Calu3 (cell line): ENCODE measurements around the gene PCK1. TPM values are rescaled to one million over a fixed set of nuclear protein-coding genes. Genes with fewer than 3 reads are reported as not detected.

Source experiments
- BruUV-seq: library from RNA; stranded (reverse); fragments of 400-500 nt; replicated peaks from 2 replicates; lab custom pipeline; 2021; lab: Mats Ljungman, UMichigan
- CTCF ChIA-PET: fragments of 300-600 bp; sonication (Branson Sonifier 250); formaldehyde crosslinking; loops from one replicate; lab custom pipeline; 2022; ENCODE audit warnings: antibody characterized with exemption; lab: Charles Lee
- DNase-seq: peaks from one replicate; pipeline ENCODE4 v3.0.0; 2022
- H3K27ac Mint-ChIP-seq: one replicate; pipeline ENCODE4 v1.8.0; 2022; ENCODE audit warnings: mixed read lengths; ENCODE audit not compliant: unreplicated experiment
- H3K27me3 Mint-ChIP-seq: one replicate; pipeline ENCODE4 v1.8.0; 2022; ENCODE audit warnings: mixed read lengths; ENCODE audit not compliant: unreplicated experiment
- H3K36me3 Mint-ChIP-seq: one replicate; pipeline ENCODE4 v1.8.0; 2022; ENCODE audit warnings: mild to moderate bottlenecking, moderate library complexity, mixed read lengths; ENCODE audit not compliant: insufficient read depth, unreplicated experiment
- H3K4me1 Mint-ChIP-seq: one replicate; pipeline ENCODE4 v1.8.0; 2022; ENCODE audit warnings: mild to moderate bottlenecking, low read depth, mixed read lengths; ENCODE audit not compliant: unreplicated experiment
- H3K4me3 Mint-ChIP-seq: one replicate; pipeline ENCODE4 v1.8.0; 2022; ENCODE audit warnings: mild to moderate bottlenecking, low read depth, moderate library complexity, mixed read lengths; ENCODE audit not compliant: unreplicated experiment
- H3K9me3 Mint-ChIP-seq: one replicate; pipeline ENCODE4 v1.8.0; 2022; ENCODE audit warnings: low read depth, mixed read lengths; ENCODE audit not compliant: unreplicated experiment
- intact Hi-C: fragments of 100-400 bp; cut with micrococcal nuclease; formaldehyde crosslinking; loops from one replicate; pipeline ENCODE4 v1.10.0; 2022; ENCODE audit not compliant: unreplicated experiment
- total RNA-seq: library from RNA; stranded (reverse); gene quantifications from 2 replicates; pipeline ENCODE4 v1.2.3, GENCODE V29; 2022
- TF ChIP-seq, protein P1 (sequence below): fragments of 200-600 bp; IDR thresholded peaks from one replicate; pipeline ENCODE4 v1.8.0; 2022; ENCODE audit warnings: antibody characterized with exemption; ENCODE audit not compliant: unreplicated experiment

Gene PCK1
- total RNA-seq, 1 experiment from 2014 or later: 0.19 TPM

GRCh38 chr20:57540890-57541580 lies 19.9 kb upstream of the PCK1 start:
- no peak for DNase-seq
- CTCF ChIA-PET: interaction anchor here (1.0 kb wide), 1 partner anchor 8 kb away, joined by 3 read pairs; no protein-coding TSS in a partner anchor
- intact Hi-C loops: loop anchor here (10.0 kb wide), 1 partner anchor 1894 kb away; no protein-coding TSS in a partner anchor
- peaks cover 5% of the 10 kb centered on the region for H3K9me3 Mint-ChIP-seq
- H3K27me3 Mint-ChIP-seq: peaks cover 96% of the 10 kb centered on the region
- no peak overlapping the region for H3K27ac Mint-ChIP-seq
- no peak overlapping the region for H3K4me3 Mint-ChIP-seq
- TF ChIP-seq, protein P1, sequence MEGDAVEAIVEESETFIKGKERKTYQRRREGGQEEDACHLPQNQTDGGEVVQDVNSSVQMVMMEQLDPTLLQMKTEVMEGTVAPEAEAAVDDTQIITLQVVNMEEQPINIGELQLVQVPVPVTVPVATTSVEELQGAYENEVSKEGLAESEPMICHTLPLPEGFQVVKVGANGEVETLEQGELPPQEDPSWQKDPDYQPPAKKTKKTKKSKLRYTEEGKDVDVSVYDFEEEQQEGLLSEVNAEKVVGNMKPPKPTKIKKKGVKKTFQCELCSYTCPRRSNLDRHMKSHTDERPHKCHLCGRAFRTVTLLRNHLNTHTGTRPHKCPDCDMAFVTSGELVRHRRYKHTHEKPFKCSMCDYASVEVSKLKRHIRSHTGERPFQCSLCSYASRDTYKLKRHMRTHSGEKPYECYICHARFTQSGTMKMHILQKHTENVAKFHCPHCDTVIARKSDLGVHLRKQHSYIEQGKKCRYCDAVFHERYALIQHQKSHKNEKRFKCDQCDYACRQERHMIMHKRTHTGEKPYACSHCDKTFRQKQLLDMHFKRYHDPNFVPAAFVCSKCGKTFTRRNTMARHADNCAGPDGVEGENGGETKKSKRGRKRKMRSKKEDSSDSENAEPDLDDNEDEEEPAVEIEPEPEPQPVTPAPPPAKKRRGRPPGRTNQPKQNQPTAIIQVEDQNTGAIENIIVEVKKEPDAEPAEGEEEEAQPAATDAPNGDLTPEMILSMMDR: no peak
- no TSS peak for BruUV-seq
- H3K4me1 Mint-ChIP-seq: no peaks in the 10 kb centered on the region
- no peaks in the 10 kb centered on the region for H3K36me3 Mint-ChIP-seq

- intact Hi-C loops: loop anchor here (10.0 kb wide), 1 partner anchor 1891 kb away; no protein-coding TSS in a partner anchor
- peaks cover 93% of the 10 kb centered on the region for H3K27me3 Mint-ChIP-seq
- CTCF ChIA-PET: no interaction called here
- no peaks in the 10 kb centered on the region for H3K36me3 Mint-ChIP-seq
- H3K4me3 Mint-ChIP-seq: no peak overlapping the region
- no TSS peak for BruUV-seq
- peaks cover 2% of the 10 kb centered on the region for H3K9me3 Mint-ChIP-seq
- TF ChIP-seq, protein P1: no peak
- no peaks in the 10 kb centered on the region for H3K4me1 Mint-ChIP-seq
- no peak overlapping the region for H3K27ac Mint-ChIP-seq
- DNase-seq: no peak
Observed at GRCh38 chr20:57543754-57544153, 17.2 kb upstream of the PCK1 start.

GRCh38 chr20:57544838-57545564 lies 15.9 kb upstream of the PCK1 start:
- no TSS peak for BruUV-seq
- Mint-ChIP-seq H3K4me1 (no peaks in the 10 kb centered on the region), H3K27ac (no peak overlapping the region), H3K36me3 (no peaks in the 10 kb centered on the region), H3K27me3 (peaks cover 92% of the 10 kb centered on the region), H3K9me3 (no peaks in the 10 kb centered on the region), H3K4me3 (no peak overlapping the region)
- intact Hi-C loops: loop anchor here (10.0 kb wide), 1 partner anchor 1890 kb away; no protein-coding TSS in a partner anchor
- CTCF ChIA-PET: no interaction called here
- no peak for DNase-seq
- TF ChIP-seq, protein P1: no peak

- H3K4me3 Mint-ChIP-seq: no peak overlapping the region
- H3K36me3 Mint-ChIP-seq: no peaks in the 10 kb centered on the region
- CTCF ChIA-PET: no interaction called here
- H3K9me3 Mint-ChIP-seq: no peaks in the 10 kb centered on the region
- DNase-seq: no peak
- intact Hi-C loops: loop anchor here (10.0 kb wide), 1 partner anchor 1889 kb away; no protein-coding TSS in a partner anchor
- no peaks in the 10 kb centered on the region for H3K4me1 Mint-ChIP-seq
- TF ChIP-seq, protein P1: no peak
- BruUV-seq: no TSS peak
- H3K27me3 Mint-ChIP-seq: peaks cover 92% of the 10 kb centered on the region
- H3K27ac Mint-ChIP-seq: no peak overlapping the region
Observed at GRCh38 chr20:57545927-57546662, 14.8 kb upstream of the PCK1 start.
